ENCODE data around the gene FERMT2.

FERMT2 gene

DNA sequence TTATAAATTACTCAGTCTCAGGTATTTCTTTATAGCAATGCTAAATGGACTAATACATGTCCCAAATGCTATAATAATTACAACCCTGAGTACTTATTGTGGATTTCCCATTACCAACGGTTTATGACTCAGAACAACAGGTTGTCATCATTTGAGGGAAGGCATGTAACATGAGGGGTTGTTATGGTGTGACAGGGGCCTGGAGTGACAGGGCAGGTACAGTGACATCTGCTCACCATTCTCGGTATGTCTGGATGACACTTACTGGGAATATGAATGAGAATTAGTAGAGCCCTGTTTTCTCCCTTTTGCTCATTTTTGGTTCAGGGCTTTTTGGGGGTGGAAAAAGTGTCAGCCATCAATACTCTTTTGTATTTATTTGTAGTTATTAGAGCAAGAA, 36.2 kb upstream of the FERMT2 start:
- no peak overlapping the region for H3K27ac ChIP-seq
- no peak for TF ChIP-seq CTCF (conservative IDR thresholded peaks at IDR 0.05)
- TF ChIP-seq ZFX (IDR thresholded peaks at IDR 0.05), result no peak

DNA sequence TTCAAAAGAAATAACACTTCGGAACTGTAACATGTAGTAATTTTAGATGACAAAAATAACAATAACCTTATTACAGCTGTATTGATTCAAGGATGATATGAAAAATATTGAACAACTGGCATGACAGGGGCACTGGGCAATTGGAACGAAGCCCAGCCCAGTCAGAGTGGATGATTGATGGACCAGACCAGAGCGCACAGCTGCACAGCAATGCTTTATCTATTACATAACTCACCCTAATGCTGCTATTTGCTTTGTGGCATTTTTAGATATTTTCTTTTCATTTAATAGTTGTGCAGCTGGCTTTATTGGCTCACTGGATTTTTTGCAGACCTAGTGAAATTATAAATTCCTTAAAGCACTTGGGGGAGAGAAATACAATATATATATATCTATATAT, 26.9 kb upstream of the FERMT2 start:
- H3K27ac ChIP-seq, result no peak overlapping the region
- TF ChIP-seq CTCF (conservative IDR thresholded peaks at IDR 0.05) (no peak), ZFX (IDR thresholded peaks at IDR 0.05) (no peak)

DNA sequence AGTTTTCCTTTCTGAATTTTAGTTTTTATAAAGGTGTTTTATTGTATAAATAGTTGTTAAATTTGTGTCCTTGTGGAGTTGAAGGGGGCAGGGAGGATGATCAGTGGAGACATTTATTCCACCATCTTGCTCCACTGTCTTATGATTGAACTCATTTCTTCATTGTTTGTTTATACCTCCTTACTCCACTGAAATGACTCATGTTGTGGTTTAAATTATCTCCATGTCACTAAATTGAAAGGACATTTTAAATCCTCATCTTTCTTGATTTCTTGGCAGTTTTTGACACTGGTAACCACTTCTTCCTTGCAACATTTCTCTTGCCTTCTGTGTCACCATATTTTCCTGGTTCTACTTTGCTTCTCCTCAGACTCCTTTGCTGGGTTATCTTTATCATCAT, 23.6 kb upstream of the FERMT2 start:
- no peak for TF ChIP-seq ZFX (IDR thresholded peaks at IDR 0.05)
- TF ChIP-seq CTCF (conservative IDR thresholded peaks at IDR 0.05), result no peak
- no peak overlapping the region for H3K27ac ChIP-seq

DNA sequence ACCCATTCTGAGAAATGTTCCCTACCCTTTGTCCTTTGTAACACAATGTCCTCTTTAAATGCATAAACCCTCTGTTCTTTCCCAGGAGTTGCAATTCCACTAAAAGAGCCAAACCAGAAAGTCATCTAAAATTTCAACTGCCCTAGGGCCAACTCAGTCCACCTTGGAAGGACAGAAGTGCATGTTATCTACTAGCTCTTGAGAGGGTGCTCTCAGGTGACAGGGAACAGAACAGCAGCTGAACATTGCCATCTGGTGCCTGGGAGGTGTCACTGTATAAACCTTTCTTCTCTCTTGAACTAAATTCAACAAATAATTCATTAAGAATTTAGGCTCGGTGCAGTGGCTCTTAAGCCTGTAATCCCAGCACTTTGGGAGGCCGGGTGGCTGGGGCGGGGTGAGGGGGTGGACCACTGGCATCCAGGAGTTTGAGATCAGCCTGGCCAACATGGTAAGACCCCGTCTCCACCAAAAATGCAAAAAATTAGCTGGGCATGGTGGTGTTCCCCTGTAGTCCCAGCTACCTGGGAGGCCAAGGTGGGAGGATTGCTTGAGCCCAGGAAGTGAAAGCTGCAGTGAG, 10.3 kb upstream of the FERMT2 start:
- no peak for TF ChIP-seq ZFX (IDR thresholded peaks at IDR 0.05)
- peak; percentile 83 for TF ChIP-seq CTCF (conservative IDR thresholded peaks at IDR 0.05)
- H3K27ac ChIP-seq, result peak overlapping the region; percentile 34

DNA sequence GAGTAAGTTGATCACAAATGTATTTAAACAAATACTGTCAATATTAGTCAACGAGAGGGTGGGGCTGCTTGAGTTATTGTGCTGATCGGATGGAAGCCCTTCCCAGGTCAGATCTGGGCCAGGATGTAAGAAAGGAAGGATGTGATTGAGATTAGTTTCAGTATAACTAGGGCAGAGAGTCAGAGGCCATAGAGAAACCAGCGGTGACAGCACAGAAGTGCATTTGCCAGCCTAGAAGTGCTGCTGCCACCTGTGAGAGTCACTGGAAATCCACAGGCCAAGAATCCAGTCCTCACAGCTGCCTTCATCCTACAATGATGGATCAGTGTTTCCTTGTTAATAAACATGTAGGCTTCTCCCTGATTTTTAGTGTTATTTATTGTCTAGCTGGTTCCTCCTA, 9.8 kb upstream of the FERMT2 start:
- TF ChIP-seq CTCF (conservative IDR thresholded peaks at IDR 0.05), result no peak
- TF ChIP-seq ZFX (IDR thresholded peaks at IDR 0.05), result no peak
- H3K27ac ChIP-seq, result peak overlapping the region; percentile 34; the same call in 1 of the 2 replicates

GRCh38 chr14:52954346-52955214, 3.7 kb upstream of the FERMT2 start:
- H3K27ac ChIP-seq, result no peak overlapping the region
- TF ChIP-seq CTCF (conservative IDR thresholded peaks at IDR 0.05) (no peak), ZFX (IDR thresholded peaks at IDR 0.05) (no peak)

Data from C4-2B (cell line).